22Rv1 (cell line): ENCODE data around the gene ACSBG1.

Experiments used
- H3K27ac ChIP-seq: fragments of 450-650 bp; 2 replicates; pipeline ENCODE4 v1.5.1; 2017
- CTCF ChIP-seq: fragments of 450-650 bp; IDR thresholded peaks from 2 replicates; pipeline ENCODE4 v1.5.1; 2017; ENCODE audit warnings: mild to moderate bottlenecking
- ZFX ChIP-seq: fragments of 450-650 bp; IDR thresholded peaks from 2 replicates; pipeline ENCODE4 v1.6.1; 2017; ENCODE audit warnings: antibody characterized with exemption, borderline replicate concordance

The ACSBG1 gene

GRCh38 chr15:78229431-78230406 lies 4.6 kb downstream of the ACSBG1 start:
- H3K27ac ChIP-seq, result no peak overlapping the region
- TF ChIP-seq ZFX (no peak), CTCF (no peak)

DNA sequence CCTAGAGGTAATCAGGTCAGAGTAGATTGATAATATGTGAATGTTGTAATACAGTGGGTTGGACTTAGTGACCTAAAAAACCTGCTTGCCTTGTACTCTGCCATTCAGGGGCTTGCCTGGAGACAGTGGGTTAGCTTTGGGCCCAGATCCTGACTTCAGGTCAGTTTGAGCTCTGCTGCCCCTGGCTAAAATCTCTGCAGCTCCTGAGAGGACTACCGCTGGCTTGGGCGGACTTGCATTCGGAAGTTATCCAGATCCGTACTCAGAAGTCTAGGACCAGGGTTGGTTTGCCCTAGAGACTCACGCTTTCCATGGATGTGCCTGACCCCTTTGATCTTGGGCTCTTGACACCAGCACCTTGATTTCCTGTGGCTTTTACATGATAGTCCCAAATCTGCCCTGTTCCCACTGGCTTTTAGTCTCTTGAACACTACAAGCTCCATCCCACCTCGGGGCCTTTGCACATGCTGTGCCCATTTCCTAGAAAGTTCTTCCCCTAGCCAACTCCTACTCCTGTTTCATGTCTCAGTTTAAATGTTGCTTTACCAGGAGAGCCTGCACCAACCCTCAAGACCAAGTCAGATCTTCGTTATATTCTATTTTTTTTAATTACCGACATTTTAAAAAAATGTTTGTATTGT lies 5.9 kb downstream of the ACSBG1 start:
- no peak overlapping the region for H3K27ac ChIP-seq
- TF ChIP-seq ZFX, result no peak
- no peak for TF ChIP-seq CTCF

DNA sequence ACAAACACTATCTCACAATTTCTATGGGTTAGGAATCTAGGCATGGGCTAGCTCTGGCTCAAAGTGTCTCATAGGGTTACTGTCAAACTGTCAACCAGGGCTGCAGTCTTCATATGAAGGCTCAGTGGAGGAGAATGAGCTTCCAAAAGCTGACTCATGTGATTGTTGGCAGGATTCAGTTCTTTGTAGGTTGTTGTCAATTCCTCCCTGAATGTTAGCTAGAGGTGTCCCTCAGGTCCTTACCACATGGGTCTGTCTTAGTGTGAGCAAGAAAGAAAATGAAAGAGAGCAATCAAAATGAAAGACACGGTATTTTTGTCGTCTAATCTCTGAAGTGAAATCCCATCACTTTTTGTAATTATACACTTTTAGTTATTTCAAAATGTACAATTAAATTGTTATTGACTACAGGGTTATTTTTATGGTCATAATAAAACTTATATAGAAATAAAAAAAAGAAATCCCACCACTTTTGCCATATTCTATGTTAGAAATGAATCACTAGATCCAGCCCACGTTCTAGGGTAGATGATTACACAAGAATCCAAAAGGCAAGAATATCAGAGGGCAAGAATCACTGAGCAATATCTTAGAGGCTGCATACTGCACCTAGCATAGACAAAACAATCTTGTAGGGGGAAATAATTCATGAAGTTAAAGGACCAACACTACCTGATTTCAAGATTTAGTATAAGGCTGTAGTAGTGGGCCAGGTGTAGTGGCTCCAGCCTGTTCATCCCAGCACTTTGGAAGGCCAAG lies 8.4 kb downstream of the ACSBG1 start:
- H3K27ac ChIP-seq, result no peak overlapping the region
- no peak for TF ChIP-seq ZFX
- no peak for TF ChIP-seq CTCF

DNA sequence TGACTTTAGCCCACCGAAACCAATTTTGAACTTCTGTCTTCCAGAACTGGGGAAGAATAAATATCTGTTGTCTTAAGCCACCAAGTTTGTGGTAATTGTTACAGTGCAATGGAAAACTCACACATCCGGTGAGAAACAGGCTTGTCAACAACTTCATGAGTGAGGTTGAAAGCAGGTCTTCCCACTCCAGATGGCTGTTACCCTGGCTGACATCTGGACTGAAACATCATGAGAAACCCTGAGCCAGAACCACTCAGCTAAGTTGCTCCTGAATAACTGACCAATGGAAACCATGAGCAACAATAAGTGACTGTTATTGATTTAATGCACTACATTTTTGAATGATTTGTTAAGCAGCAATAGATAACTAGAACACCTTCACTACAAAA lies 10.3 kb downstream of the ACSBG1 start:
- TF ChIP-seq ZFX, result no peak
- TF ChIP-seq CTCF, result no peak

DNA sequence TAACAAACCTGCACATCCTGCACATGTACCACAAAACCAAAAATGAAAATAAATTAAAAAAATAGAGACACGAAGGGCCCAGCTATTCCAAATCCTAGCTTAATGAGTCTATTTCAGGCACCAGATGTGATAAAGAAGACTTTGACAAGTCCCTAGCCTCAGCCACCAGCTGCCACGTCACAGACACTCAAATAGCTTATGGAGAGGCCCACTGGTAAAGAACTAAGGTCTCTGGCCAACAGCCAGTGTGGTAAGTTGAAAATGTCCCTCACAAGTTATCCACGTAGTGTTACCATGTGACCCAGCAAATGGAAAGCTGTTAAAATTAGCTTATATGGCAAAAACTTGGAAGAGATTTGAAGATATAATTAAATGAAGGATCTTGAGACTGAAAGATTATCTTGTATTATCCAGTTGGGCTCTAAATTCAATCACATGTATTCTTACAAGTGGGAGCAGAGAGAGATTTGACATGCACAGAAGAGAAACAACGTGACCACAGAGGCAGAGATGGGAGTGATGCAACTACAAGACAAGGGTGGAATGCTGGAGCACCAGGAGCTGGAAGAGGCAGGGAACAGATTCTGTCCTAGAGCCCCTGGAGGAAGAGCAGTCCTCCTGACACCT lies 10.9 kb downstream of the ACSBG1 start:
- TF ChIP-seq ZFX, result no peak
- H3K27ac ChIP-seq, result no peak overlapping the region

More for the DNA sequence above, 10.3 kb downstream of the ACSBG1 start:
- no peak overlapping the region for H3K27ac ChIP-seq

DNA sequence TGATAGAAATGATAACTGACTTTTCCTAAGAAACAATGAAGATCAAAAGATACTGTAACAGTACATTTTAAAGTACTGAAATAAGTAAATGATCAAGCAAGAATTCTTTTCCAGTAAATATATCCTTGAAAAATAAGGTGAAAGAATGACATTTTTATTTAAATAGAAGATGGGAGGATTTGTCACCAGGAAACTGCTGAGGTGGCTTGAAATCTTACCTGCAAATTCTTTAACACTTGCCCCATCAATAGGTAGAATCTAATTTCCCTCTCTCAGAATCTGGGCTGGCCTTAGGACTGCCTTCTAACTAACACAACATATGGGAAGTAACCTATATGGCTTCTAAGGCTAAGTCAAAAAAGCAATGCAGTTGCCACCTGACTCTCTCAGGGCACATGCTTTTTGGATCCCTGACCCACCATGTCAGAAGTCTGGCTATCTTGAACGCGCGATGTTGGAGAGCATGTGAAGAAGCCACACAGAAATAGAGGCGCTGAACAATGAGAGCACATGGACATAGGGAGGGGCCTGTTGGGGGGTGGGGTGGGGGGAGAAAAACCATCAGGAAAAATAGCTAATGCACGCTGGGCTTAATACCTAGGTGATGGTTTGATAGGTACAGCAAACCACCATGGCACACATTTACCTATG lies 11.5 kb downstream of the ACSBG1 start:
- H3K27ac ChIP-seq, result no peak overlapping the region
- no peak for TF ChIP-seq CTCF
- TF ChIP-seq ZFX, result no peak

DNA sequence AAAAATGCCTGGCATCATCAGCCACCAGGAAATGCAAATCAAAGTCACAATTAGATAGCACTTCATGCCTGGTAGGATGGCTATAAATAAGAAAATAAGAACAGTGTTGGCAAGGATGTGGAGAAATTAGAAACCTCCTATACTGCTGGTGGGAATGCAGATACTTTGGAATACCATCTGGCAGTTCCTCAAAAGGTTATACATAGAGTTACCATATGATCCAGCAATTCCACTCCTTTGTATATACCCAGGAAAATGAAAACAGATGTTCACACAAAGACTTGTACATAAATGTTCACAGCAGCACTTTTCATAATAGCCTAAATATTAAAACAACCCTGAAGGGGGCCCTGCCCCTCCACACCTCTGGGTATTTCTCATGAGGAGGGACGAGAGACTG lies 13.7 kb downstream of the ACSBG1 start:
- TF ChIP-seq CTCF (no peak), ZFX (no peak)
- H3K27ac ChIP-seq, result no peak overlapping the region
